Left lung (tissue), 10 donors: ENCODE measurements around the gene CCT8. TPM values are rescaled to one million over a fixed set of nuclear protein-coding genes. Genes with fewer than 3 reads are reported as not detected.

ENCODE experiments used
- ATAC-seq: fragments of 200-7000 bp; cut with Tn5 transposase; one replicate; pipeline ENCODE4 v1.9.1; 2020; ENCODE audit warnings: moderate library complexity
- DNase-seq, 4 donors: peaks; one replicate each; pipeline ENCODE4 v3.0.0-alpha.2; 2013 to 2020
- H3K27ac ChIP-seq, 2 donors: fragments of 200-600 bp; sonication (generic) in 1 of 2; one replicate each; pipeline versions ENCODE4 v1.5.0 to v1.8.0; 2020 to 2021
- H3K27me3 ChIP-seq, 2 donors: fragments of 200-600 bp; sonication (generic) in 1 of 2; one replicate each; pipeline versions ENCODE4 v1.5.0 to v1.8.0; 2020 to 2021
- H3K36me3 ChIP-seq, 2 donors: fragments of 200-600 bp; sonication (generic) in 1 of 2; one replicate each; pipeline versions ENCODE4 v1.5.0 to v1.8.0; 2020 to 2021
- H3K4me1 ChIP-seq, 2 donors: fragments of 200-600 bp; one replicate each; pipeline ENCODE4 v1.8.0; 2021
- H3K4me3 ChIP-seq, 2 donors: fragments of 200-600 bp; sonication (generic) in 1 of 2; one replicate each; pipeline versions ENCODE4 v1.5.0 to v1.8.0; 2020 to 2021; ENCODE audit warnings: mild to moderate bottlenecking in 1 of 2
- H3K9me3 ChIP-seq, 2 donors: fragments of 200-600 bp; sonication (generic) in 1 of 2; one replicate each; pipeline versions ENCODE4 v1.5.0 to v1.8.0; 2020 to 2021
- CTCF ChIP-seq, 2 donors: fragments of 200-600 bp; sonication (generic) in 1 of 2; IDR thresholded peaks; one replicate each; pipeline versions ENCODE4 v1.5.0 to v1.8.0; 2021; ENCODE audit warnings: antibody characterized with exemption in 2 of 2
- intact Hi-C, 2 donors: fragments of 100-400 bp; cut with DNase I; formaldehyde crosslinking; loops; one replicate each; pipeline versions ENCODE4 v1.11.2 to v1.14.2; 2022
- polyA plus RNA-seq, 6 donors: library from polyadenylated mRNA; unstranded; fragments of 120-200 nt; gene quantifications; one replicate each; pipeline ENCODE4 v1.2.1, GENCODE V29; 2013; ENCODE audit not compliant: insufficient read length in 6 of 6
- total RNA-seq, 2 donors: library from RNA; stranded (reverse); fragmentation: NEBNext Ultra II Directional; extraction: Animal tissue kit (Norgen Biotek cat#: 25700); gene quantifications; one replicate each; pipeline ENCODE4 v1.2.1, GENCODE V29; 2021
- donor health status: DM: no; HTN: yes; CAD: no.
- donor health status: DM: no; HTN: no; CAD: no.

Gene CCT8
- total and polyA plus RNA-seq, 8 donors: 111 to 259 (median 235) TPM

- no peak for DNase-seq
- H3K27ac ChIP-seq: peak overlapping the region in 1 of 2 donors; percentile 63
Observed at GRCh38 chr21:29096218-29097015, 23.0 kb upstream of the CCT8 start.

GRCh38 chr21:29092102-29092959, 18.9 kb upstream of the CCT8 start:
- Histone ChIP-seq H3K27me3 (no peaks in the 10 kb centered on the region), H3K9me3 (no peaks in the 10 kb centered on the region), H3K36me3 (no peaks in the 10 kb centered on the region), H3K4me3 (no peak overlapping the region), H3K27ac (peak overlapping the region in 1 of 2 donors; percentile 15), H3K4me1 (peaks cover 0 to 36% of the 10 kb centered on the region in 2 donors)
- no peak for ATAC-seq
- intact Hi-C loops: loop anchor here in 1 of 2 donors (5.0 kb wide), 1 partner anchor 280 kb away; no protein-coding TSS in a partner anchor
- TF ChIP-seq CTCF (IDR thresholded peaks at IDR 0.05): no peak
- no peak for DNase-seq

More at GRCh38 chr21:29096218-29097015, 23.0 kb upstream of the CCT8 start:
- intact Hi-C loops: no loop called here
- Histone ChIP-seq H3K9me3 (no peaks in the 10 kb centered on the region), H3K36me3 (no peaks in the 10 kb centered on the region), H3K27me3 (no peaks in the 10 kb centered on the region), H3K4me1 (peaks cover 0 to 26% of the 10 kb centered on the region in 2 donors), H3K4me3 (no peak overlapping the region)
- no peak for ATAC-seq
- TF ChIP-seq CTCF (IDR thresholded peaks at IDR 0.05): no peak

- no peak overlapping the region for H3K4me3 ChIP-seq
- no peaks in the 10 kb centered on the region for H3K27me3 ChIP-seq
- no peak for TF ChIP-seq CTCF (IDR thresholded peaks at IDR 0.05)
- DNase-seq: no peak
- H3K9me3 ChIP-seq: no peaks in the 10 kb centered on the region
- no peaks in the 10 kb centered on the region for H3K36me3 ChIP-seq
- intact Hi-C loops: loop anchor here in 1 of 2 donors (5.0 kb wide), 1 partner anchor 281 kb away; no protein-coding TSS in a partner anchor
- H3K27ac ChIP-seq: no peak overlapping the region
- peaks cover 0 to 23% of the 10 kb centered on the region in 2 donors for H3K4me1 ChIP-seq
- no peak for ATAC-seq
Observed at GRCh38 chr21:29091033-29091432, 17.6 kb upstream of the CCT8 start.

- Histone ChIP-seq H3K27me3 (no peaks in the 10 kb centered on the region), H3K4me1 (peaks cover 5 to 26% of the 10 kb centered on the region in 2 donors), H3K36me3 (no peaks in the 10 kb centered on the region), H3K27ac (no peak overlapping the region), H3K4me3 (no peak overlapping the region), H3K9me3 (no peaks in the 10 kb centered on the region)
- intact Hi-C loops: loop anchor here in 1 of 2 donors (10.0 kb wide), 1 partner anchor 290 kb away; no protein-coding TSS in a partner anchor
- DNase-seq (no peak), ATAC-seq (no peak)
- no peak for TF ChIP-seq CTCF (IDR thresholded peaks at IDR 0.05)
Observed at GRCh38 chr21:29085106-29085752, 11.8 kb upstream of the CCT8 start.
